ENCODE data around the gene CPN2. TPM values are rescaled to one million over a fixed set of nuclear protein-coding genes. Genes with fewer than 3 reads are reported as not detected.

The CPN2 gene
- total RNA-seq, 1 experiment from 2014 or later: not detected

DNA sequence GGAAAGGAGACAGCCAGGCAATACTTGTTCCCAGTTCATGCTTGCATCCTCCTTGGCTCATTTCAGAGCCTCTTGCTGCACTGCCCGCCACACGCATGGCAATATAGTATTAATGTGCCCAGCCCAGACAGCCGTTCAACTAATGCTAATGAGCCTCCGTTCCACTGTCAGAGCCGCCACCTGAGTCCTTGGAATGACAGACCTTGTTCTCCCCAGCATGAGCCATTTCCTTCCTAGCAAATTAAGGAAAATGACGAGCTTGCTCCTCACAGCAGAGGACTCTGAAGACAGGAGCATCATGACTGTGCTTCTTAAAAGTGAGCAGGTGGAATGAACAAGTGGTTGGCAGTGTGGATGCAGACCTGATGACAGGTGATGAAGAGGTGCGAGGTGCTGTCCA lies 29.2 kb upstream of the CPN2 start:
- DNase-seq (ENCODE audit: low read depth): no peak

DNA sequence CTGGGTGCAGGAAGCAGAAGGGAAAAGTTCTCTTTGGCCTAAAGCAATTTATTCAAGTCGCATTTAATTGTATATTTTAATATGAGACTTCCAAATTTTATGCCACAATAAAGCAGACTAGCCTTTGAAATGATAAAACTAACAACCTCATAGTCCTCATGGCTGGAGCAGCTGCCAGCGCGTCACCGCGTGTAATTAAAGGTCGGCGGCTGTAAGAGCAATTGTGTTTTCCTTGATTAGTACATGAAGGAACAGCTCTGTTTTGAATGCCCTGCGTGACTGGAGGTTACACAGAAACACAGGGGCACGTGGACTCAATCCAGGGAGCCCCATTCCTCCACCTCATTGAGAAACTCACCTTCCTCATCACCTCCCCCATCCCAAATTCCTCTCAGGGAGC lies 28.5 kb upstream of the CPN2 start:
- DNase-seq (ENCODE audit: low read depth): no peak

DNA sequence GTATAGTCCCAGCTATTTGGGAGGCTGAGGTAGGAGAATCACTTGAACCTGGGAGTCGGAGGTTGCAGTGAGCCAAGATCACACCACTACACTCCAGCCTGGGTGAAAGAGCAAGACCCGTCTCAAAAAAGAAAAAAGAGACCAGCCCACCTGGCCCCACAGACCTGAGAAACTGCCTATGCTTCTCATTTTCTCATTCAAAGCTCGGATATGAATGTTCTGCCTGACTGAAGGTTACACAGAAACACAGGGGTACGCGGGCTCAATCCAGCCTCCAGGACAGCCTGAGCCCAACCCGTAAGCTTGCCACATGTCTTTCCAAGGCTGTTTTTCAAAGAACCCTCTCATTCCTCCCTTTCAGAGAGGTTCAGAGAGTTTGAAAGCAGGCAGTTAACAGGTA lies 28.1 kb upstream of the CPN2 start:
- no peak for DNase-seq (ENCODE audit: low read depth)

DNA sequence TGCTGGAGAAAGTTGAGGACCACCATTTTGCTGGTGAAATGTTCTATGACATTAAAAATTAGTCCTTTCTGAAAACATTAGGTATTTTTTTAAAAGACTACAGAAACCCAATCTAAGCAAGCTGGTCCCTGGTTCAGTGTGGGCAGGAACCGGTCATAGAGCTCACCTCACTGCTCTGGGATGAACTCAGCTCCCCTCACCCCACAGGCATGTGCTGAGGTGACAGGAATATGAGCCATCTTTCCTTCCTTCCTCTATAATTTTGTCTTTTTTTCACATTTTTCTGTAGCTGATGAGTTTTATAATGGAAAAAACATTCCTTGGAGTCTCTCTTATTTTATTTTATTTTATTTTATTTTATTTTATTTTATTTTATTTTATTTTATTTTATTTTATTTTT lies 26.6 kb upstream of the CPN2 start:
- no peak for DNase-seq (ENCODE audit: low read depth)

DNA sequence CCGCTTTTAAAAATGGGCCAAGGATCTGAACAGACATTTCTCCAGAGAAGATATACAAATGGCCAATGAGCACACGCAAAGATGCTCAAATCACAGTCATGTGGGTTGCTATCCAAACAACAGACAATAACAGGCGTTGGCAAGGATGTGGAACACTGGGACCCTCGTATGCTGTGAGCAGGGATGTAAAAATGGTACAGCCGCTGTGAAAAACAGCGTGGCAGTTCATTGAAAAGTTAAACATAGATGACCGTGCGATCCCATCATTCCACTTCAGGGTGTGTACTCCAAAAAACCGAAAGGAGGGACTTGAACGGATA lies 25.1 kb upstream of the CPN2 start:
- no peak for DNase-seq (ENCODE audit: low read depth)

DNA sequence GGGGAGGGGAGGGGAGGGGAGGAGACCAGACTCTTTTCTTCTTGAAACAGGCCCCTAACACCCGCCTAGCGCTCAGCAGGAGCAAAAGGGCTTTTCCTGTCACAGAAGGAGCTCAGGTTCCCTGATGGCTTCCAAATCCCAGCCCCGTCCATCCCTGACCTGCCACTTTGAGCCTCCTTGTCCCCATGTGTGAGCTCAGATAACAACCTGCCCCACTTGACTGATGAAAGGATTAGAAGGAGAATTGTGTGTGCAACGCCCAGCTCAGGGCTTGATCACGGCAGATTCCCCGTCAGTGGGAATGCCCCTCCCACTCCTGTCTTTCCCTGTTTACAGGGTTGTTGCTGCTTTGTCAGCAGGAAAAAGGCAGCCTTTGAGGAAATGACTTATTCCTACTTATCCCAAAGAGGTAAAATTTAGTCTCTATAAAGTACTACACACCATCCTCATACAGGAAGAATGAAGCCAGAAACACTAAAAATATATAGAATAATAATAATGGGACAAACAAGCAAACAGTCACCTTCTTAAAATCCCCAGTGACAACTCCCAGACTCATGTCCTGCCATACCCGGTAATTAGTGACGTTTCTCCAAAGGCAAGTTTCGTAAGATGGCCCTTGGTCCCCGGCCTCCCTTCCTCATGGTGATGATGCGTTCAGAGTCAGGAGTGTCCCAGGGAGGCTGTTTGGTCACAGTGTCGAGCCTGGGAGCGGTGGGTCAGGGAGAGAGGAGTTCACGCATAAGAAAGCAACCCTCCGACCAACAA lies 24.5 kb upstream of the CPN2 start:
- no peak for DNase-seq (ENCODE audit: low read depth)

DNA sequence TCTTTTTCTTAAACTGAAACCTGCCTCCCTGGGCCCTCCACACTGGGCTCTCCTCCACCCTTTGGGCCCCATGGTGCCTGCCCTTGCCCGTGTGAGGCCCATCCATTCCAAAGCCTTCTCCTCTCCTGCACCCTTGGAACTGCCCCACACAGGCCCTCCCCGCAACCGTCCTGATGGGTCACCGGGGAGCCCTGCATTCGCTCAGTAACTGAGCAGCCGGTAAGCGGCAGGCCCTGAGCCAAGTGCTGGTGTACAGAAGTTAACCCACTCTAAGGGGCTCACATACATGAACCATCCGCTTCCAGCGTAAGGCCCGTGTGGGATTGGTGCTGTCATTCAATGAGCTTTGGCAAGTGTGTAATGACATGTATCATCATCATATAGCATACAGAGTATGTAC lies 23.8 kb upstream of the CPN2 start:
- no peak for DNase-seq (ENCODE audit: low read depth)

DNA sequence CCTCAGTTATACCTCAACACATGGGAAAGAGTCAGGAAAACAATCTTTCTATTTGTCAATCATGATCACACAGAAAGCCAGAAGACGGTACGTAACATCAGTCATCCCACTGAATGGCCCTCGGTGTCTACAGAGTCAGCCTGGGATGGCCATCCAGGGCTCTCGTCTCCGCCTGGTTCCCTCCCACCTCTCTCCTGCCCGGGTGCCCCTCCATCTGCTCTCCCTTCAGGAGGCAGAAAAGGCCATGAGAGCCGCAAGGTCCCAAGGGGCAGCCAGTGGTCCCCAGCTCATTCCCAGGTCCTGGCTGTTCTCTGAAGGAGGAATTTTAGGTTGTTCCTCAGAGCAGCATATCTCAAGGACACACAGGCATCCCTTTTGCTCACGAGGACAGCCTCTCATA lies 22.8 kb upstream of the CPN2 start:
- DNase-seq (ENCODE audit: low read depth): no peak

DNA sequence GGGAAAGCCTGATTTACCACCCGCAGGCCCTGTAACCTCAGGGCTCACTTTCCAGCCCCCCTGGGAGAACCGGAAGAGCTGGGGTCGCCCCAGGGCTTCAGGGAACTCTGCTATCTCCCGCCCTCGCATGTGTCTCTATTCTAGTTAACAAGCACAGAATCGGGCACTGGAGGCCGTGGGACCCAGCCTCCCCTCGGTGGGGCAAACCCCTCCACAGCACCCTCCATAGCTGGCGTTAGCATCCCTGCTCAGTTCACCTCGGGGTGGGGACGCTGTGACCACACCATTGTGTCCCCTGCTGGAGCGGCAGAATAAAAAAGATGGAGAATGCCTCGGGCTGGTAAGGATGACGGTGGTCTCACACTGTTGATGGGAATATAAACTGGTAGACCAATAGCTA lies 21.9 kb upstream of the CPN2 start:
- DNase-seq (ENCODE audit: low read depth): no peak

DNA sequence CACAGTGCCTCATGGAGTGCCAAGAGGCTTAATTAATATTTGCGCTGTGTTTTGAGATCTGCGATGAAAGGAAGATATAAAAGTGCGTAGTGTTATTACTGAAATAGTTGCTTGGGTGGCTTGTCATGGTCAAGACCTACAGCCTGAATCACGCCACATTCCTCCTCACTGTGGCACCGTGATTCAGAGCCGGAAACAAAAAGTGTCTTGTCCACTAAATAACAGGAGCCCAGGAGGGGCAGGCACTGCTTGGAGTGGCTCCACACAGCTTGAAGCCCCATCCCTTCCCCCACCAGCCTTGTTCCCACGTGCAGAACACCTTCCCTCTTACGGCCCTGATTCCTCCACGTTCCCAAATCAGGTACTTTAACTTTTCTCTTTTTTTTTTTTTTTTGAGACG lies 19.6 kb upstream of the CPN2 start:
- no peak for DNase-seq (ENCODE audit: low read depth)

DNA sequence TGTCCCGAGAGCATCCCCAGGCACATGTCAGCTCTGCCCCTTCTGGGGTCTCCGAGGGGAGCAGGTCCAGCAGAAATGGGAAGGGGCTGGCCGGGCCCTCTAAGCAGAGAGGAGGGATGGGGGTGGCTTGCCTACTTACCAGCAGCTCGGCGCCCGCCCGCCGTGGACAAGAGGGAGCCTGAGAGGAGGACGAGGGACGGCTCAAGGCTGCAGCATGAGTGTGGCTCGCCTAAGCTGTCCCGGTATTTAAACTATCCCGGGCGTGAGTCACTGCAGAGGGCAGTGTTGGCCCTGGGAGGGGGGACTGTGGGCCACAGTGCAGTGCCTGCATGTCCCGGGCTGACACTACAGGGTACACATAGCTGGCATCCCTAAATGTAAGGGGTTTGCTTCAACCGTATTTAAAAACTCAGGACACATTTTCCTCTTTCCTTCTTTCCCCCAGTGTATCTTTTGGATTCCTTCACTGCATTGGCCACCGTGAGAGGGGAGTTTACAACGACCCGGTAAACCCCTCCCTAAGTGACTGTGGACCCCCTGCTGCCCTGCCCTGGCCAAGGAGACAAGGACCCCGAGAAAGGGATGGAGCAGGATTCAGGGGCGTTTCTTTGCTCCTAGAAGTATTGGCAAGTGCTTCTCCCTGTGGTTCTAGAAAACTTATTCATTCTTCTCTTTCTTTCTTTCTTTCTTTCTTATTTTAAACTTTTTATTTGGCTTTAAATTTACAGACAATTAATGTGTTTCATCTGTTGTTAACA lies 18.6 kb upstream of the CPN2 start, which contains the start of gene LRRC15:
Gene LRRC15, minus strand, starts transcription at position 222 of the 758 bp plus-strand sequence. CDS start 8,700 bp downstream, outside the sequence.
- DNase-seq (ENCODE audit: low read depth): peak; percentile 77

DNA sequence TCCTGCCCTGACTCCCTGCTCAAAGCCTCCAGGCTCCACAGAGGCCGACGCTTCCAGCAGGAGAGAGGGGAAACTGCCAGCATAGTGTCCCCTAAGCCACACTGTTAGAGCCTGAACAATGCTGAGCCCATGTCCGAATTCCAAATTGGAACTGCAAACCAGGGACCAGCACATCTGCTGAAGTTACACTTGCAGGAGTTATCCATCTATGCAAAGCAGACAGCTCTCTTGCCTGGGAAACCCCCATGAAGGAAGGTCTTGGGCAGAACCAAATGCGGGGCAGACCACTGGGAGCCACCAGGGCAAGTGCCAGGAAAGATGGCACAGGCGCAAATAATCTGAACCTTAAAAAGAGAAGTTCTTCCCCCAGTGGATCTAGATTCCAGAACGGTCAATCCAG lies 17.8 kb upstream of the CPN2 start:
- no peak for DNase-seq (ENCODE audit: low read depth)

DNA sequence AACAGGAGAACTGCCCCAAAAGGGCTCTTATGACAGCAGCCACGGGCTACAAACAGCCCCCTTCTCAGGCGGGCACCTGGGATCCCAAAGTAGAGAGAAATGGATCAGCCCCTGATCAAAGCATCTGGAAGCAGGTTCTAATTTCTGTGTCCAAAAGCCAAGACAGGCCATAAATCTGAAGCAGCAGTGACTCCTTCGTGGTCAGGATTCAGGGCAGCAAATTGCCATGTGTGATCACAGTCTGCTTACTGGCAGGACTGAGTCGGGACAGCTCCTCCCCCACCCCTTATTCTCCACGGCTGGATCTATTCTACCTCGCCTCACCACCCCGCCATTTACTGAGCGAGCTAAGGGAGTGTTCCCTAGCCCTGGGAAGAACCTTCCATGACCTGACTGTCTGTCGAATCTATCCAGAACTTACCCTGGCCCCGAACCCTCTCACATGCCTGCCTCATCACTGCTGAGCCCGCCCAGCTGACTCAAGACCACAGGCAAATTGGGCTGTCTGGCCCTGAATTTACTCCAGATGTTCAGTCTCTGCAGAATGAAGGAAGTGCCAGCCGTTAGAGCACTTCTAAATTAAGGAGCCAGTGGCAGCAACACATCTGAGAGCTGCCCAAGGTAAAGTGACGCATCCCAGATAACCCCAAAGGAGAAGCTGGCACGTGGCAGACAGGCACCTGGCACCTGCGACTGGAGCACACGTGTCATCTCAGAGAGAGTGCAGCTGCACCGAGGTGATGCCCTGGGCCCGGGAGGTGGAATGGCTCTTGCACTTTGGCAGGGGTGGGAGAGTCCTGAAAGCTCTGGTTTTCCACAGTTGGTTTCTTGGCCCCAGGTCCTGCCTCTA lies 17.1 kb upstream of the CPN2 start:
- DNase-seq (ENCODE audit: low read depth): peak; percentile 74

DNA sequence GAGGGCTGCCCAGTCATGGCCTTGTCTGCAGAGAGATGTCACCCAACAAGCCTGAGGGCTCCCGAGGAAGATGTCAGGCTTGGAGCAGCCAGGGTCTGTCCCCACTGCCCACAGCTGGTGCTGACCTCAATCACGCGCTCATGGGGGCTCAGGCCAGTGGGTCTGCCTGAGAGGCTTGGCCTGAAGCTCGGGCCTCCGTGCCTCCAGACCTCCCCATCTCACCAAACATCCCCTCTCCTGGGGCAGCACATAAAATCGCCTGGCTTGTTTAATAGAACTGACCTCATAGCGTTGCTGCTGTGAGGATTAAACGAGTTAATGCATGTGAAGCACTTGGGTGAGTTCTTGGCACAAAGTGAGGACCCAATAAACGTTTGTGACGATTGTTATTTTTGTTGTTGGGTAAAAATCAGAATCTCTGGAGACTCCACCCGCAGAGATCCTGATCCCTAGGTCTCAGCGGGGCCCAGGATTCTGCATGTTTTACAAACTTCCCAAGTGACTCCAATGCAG lies 14.9 kb upstream of the CPN2 start:
- DNase-seq (ENCODE audit: low read depth): no peak

DNA sequence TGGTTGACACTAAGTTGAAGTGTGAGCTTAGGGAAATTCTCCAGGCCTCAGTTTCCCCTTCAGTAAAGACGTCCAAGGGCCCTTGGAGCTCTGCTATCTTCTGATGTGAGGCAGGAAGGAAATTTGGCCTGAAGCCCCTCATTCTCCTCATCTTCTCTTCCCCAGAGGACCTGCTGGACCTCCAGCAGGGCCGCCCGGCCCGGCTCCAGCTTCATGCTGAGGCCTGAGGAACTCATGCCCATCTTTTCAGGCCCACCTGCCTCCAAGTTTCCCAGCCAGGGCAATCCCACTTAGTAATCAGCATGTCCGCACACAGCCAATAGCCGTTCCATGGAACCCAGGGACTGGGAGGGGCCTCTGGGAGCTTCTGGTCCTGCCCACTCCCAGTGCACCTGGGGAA lies 14.4 kb upstream of the CPN2 start:
- DNase-seq (ENCODE audit: low read depth): no peak

DNA sequence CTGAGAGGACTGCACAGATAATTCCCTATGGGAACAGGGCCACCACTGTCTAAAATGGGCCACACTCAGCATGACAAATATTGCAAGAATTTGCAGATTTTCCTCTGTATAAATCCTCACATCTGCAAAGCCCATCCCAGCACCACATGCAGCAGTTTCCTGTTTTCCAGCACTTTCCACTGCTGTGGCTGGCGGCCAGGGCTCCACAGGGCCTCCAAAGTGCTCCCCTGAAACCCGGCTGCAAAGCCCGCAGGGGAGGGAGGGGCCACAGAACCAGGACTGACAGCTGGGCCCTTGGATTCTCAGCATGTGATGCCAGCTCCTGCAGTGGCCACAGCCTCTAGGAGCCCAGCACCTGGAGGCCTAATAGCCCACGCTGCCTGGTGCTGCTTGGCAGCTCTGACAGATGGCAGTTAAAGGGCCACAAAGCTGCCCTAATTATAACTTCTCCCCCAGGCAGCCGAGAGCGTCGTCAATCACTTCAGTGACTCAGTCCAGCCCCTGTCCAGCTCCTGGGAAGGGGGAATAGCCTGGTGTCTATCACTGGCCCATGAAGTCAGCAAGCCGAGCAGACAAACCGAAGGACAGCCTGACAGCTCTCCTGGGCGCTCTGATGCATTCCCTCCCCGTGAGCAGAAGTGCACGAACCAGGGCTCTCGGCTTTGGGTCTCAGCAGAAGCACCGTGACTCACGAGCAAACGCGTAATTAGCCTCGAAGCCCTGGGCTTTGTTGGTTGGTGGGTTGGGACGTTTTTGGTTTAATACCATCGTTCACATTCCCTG lies 13.7 kb upstream of the CPN2 start:
- DNase-seq (ENCODE audit: low read depth): peak; percentile 80

DNA sequence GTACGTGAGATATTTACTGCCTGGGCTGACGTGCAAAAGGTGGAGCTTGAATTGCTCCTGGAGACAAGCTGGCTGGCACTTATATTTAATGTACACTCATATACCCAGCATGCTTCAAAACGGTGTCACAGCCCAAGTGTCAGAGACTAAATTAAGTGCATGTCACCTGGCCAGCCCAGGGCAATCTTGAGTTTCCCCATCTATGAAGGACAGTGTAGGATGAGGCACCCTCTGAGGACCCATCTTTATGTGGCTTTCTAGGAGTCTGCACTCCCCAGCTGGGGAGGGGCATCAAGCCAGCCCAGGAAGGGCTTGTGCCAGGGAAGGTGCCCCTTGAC lies 13.2 kb upstream of the CPN2 start:
- DNase-seq (ENCODE audit: low read depth): no peak

DNA sequence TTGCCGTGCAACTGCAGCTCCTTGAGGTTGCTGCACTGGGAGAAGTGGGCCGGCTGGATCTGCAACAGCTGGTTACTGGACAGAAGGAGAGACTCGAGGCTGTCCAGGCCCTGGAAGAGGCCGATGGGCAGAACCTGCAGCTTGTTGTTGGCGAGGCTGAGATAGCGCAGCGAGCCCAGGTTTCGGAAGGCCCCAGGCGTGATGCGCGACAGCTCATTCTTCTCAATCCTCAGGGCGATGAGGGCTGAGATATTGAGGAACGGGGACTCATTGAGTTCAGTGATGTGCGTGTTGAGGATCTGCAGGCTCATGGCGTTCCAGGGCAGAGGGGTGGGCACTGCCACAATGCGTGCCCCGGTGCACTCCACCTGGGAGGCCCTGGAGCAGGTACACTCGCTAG lies 9.4 kb upstream of the CPN2 start:
- DNase-seq (ENCODE audit: low read depth): no peak

DNA sequence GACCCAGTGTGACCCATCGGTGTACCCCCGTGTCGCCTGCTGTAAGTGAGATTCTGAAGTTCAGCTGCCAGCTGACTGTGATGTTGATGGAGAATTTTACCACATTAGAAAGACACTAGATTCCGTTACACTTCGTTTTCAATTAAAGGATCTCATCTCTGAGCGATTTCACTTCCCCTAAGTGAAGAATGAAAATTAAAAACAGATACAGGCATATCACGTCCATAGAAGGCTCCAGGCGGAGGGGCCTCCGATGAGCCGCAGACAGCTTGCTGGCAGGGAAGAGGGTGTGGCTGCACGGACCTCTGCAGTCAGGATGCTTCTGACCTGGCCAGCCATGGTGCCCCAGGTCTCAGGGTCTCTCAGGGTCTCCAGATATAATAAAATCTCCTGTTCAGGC lies 6.6 kb upstream of the CPN2 start:
- DNase-seq (ENCODE audit: low read depth): no peak

DNA sequence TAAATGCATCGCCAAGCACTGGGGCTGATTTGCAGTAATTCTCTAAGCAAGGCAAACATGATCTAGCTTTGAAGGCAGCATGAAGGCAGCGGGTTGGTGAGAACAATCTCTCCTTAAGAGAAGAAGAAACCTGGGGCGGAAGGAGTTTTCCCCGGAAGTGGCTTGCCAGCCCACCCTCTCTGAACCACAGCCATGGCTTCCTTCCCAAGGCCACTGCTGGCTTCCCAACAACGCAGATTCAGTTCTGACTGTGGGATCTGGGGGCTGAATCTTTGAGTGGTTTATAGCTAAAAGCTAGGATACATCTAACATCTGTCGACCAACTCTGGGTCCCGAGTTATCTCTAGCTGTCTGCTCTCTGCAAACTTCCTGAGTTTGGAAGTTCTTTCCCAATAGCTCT lies 4.3 kb upstream of the CPN2 start:
- no peak for DNase-seq (ENCODE audit: low read depth)

DNA sequence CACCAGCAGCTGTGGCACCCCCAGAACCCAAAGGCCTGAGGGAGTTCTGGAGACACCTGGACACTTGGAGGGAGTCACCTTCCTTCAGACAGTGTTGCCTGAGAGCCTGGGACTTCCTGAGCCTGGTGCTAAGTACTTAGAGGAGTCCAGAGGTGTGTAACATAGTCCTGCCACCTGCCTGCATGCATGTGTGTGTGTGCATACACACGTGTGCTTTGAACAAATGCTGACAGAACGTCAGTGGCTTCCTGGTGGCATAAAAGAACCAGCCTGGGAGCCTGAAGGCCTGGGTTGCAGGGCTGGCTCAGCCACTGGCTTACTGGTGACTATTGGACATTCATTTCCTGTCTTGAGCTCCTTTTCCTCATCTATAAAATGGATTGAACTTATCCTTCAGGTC lies 3.2 kb upstream of the CPN2 start:
- no peak for DNase-seq (ENCODE audit: low read depth)

Data from Daoy (cell line).